GM18505 (cell line): Measurements from ENCODE around the gene RAD51.
"Not testable (repeated sequence)": the region's sequence is repeated elsewhere in the genome, so short reads cannot be mapped to it uniquely, and the experiment has no call there.

Source experiments
- ATAC-seq: cut with Tn5 transposase; IDR thresholded peaks from one replicate; pipeline ENCODE4 v1.9.1; 2021; ENCODE audit not compliant: unreplicated experiment
- POLR2A ChIP-seq: IDR thresholded peaks from 4 replicates; pipeline ENCODE4 v1.6.1; 2011; ENCODE audit warnings: borderline replicate concordance; ENCODE audit not compliant: insufficient read depth, insufficient read length; ENCODE audit errors: extremely low read depth

RAD51 gene

GRCh38 chr15:40694688-40695468, at the start of gene RAD51:
Gene RAD51 (plus strand): TSS chr15:40695174. CDS start chr15:40698759, 3,585 bp downstream.
- TF ChIP-seq POLR2A, result peak; percentile 80

DNA sequence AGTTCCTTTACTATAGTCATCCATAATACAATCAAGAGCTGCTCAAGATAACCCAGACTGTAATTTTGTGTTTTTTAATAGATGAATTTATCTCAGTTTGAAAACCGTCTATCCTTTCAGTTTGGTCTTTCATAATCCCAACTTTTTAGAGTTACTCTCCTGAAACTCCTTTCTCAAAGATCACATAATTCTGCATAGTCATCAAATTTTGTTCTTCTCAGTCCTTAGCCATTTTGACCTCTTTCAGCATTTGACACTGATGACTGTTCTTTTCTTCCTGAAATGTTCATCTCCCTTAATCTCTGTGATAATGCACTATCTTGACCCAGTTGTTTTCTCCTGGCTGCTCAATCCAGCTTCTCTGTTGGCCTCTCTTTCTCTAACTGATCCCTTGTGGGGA, 47.5 kb upstream of the RAD51 start:
- ATAC-seq, result no peak
- no peak for TF ChIP-seq POLR2A

More at GRCh38 chr15:40694688-40695468, at the start of gene RAD51:
- ATAC-seq, result peak; percentile 84

GRCh38 chr15:40650479-40650878, 44.5 kb upstream of the RAD51 start:
- TF ChIP-seq POLR2A, result no peak
- ATAC-seq, result no peak

DNA sequence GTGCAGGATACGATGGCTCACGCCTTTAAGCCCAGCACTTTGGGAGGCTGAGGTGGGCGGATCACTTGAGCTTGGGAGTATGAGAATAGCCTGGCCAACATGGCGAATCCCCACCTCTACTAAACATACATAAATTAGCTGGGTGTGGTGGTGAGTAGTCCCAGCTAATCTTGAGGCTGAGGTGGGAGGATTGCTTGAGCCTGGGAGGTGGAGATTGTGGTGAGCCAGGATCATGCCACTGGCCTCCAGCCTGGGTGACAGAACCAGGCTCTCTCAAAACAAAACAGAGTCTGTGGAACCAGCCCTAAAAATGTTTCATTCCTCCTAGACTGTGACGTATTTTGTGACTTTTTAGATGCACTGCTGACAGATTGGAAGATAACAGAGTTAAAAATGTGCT, 34.3 kb upstream of the RAD51 start:
- ATAC-seq, result no peak
- no peak for TF ChIP-seq POLR2A

DNA sequence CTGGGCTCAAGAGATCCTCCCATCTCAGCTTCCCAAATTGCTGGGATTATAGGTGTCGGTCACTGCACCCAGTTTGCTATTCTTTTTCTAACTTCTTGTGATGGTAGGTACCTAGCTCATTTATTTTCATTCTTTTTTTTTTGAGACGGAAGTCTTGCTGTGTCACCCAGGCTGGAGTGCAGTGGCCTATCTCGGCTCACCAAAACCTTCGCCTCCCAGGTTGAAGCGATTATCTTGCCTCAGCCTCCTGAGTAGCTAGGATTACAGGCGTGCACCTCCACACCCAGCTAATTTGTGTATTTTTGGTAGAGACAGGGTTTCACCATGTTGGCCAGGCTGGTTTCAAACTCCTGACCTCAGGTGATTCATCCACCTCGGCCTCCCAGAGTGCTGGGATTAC, 30.1 kb upstream of the RAD51 start:
- TF ChIP-seq POLR2A, result no peak
- ATAC-seq, result no peak

DNA sequence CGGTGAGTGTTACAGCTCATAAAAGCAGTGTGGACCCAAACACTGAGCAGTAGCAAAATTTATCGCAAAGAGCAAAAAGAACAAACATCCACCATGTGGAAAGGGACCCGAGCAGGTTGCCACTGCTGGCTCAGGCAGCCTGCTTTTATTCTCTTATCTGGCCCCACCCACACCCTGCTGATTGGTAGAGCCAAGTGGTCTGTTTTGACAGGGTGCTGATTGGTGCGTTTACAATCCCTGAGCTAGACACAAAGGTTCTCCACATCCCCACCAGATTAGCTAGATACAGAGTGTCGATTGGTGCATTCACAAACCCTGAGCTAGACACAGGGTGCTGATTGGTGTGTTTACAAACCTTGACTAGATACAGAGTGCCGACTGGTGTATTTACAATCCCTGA, 18.7 kb upstream of the RAD51 start:
- ATAC-seq, result not testable (repeated sequence)

DNA sequence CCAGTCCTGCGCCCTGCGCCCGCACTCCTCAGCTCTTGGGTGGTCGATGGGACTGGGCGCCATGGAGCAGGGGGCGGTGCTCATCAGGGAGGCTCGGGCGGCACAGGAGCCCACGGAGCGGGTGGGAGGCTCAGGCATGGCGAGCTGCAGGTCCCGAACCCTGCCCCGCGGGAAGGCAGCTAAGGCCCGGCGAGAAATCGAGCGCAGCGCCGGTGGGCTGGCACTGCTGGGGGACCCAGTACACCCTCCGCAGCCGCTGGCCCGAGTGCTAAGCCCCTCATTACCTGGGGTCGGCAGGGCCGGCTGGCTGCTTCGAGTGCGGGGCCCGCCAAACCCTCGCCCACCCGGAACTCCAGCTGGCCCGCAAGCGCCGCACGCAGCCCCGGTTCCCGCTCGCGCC, 18.1 kb upstream of the RAD51 start:
- ATAC-seq, result not testable (repeated sequence)

DNA sequence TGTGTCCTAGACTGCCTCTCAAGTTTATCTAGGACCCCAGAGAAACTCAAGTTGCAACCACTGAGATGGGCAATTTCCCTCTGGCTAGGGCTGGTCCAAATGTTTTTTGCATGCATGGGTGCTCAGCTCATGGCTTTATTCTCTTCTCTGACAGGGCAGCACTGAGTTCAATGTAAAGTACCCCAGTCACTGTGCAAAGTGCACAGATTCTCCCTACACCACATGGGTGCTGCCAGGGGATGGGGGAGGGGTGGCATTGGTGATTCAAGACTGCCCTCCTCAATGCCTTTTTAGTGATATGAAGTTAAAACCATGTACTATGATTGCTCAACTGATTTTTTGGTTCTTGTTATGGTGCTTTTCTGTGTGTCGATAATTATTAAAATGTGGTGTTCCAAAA, 14.8 kb upstream of the RAD51 start:
- no peak for ATAC-seq
- no peak for TF ChIP-seq POLR2A

- ATAC-seq, result not testable (repeated sequence)
These were observed 14.0 kb upstream of the RAD51 start for GRCh38 chr15:40680959-40681358.

DNA sequence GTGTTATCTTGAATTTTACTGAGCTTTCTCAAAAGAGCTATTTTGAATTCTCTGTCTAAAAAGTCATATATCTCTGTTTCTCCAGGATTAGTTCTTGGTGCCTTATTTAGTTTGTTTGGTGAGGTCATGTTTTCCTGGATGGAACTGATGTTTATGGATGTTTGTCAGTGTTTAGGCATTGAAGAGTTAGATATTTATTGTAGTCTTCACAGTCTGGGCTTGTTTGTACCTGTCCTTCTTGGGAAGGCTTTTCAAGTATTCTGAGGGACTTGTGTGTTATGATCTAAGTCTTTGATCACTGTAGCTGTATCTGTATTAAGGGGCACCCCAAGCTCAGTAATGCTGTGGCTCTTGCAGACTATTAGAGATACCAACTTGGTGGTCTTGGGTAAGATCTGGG, 10.6 kb upstream of the RAD51 start:
- ATAC-seq, result no peak
- TF ChIP-seq POLR2A, result no peak

GRCh38 chr15:40685376-40685775, 9.6 kb upstream of the RAD51 start:
- TF ChIP-seq POLR2A, result no peak
- ATAC-seq, result no peak

DNA sequence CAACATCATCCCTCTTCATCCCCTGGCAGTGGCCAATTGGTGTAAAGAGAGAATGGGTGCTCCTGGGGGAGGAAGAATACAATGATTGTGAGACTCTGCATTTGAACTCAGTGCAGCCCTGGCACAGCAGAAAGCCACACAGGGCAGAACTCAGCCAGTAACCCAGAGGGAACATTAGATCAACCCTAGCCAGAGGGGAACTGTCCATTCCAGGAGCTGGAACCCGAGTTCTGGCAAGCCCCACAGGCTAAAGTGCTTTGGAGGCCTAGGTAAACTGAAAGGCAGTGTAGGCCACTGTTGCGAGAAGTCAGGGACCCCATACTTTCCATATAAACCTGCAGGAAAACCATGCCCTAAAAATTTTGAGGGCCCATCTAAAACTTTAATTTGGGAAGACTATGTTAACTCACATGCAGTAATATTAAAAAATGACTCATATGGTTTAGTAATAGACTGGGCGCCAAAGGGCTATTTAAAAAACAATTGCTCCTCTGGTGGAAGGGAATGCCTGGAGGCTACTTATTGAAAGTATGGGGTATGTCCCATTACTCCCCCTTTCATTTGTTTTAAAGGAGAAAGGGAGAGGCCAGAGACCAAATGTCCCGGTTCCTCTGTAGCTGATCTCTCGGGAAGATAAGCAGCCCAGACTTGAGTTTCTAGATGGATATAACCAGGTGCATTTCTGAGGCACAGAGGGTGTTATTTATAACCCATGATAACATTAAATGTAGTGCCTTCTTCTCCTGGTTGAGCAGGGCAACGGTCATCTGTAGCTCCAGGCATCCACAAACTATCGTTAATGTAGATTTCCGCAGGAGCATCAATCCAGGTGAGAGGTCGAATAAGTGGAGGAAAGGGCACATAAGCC, 5.8 kb upstream of the RAD51 start:
- ATAC-seq, result no peak
- TF ChIP-seq POLR2A, result no peak

DNA sequence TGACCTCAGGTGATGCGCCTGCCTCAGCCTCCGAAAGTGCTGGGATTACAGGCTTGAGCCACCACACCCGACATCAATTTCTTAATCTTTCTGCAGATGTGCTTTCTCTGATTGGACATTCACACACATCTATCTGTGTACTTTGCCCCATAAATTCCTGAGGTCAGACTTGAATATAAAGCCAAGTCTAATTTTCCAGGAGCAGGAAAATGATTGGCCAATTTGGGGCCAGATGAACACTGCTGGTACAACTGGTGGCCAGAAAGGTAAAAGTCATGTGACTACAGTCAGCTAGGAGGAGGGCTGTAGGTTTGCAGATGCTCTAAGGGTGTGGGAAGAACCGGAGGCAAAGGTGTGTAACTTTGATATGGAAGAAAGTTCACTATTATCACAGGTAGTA, 3.2 kb upstream of the RAD51 start:
- ATAC-seq, result no peak
- TF ChIP-seq POLR2A, result no peak

DNA sequence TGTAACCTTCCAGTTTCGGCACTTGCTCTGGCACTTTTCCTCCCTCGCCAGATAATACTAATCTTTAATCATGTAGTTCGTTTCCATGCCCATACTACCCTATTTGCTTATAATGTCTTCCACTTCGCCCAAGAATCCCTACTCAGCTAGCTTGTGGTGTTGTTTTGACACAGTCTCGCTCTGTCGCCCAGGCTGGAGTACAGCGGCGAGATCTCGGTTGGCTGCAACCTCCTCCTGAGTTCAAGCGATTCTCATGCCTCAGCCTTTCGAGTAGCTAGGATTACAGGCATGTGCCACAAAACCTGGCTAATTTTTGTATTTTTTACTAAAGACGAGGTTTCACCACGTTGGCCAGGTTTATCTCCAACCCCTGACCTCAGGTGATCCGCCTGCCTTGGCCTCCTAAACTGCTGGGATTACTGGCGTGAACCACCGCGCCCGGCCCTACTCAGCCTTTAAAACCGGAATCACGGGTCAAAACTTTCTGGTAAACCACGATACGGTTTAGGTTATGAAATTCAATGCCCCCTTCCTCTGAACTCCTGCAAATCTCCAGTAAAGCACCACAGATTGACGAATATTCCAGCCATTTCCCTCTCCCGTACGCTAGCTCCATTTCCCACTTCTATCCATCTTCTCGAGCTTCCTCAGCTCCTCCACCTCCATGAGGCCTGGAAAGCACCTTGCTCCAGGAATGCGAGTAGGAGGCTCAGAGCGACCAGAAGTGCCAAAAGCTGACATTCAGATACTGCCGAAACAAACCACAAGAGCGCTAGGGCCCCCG, 878 bp upstream of the RAD51 start:
- ATAC-seq, result no peak
- peak; percentile 12 for TF ChIP-seq POLR2A

DNA sequence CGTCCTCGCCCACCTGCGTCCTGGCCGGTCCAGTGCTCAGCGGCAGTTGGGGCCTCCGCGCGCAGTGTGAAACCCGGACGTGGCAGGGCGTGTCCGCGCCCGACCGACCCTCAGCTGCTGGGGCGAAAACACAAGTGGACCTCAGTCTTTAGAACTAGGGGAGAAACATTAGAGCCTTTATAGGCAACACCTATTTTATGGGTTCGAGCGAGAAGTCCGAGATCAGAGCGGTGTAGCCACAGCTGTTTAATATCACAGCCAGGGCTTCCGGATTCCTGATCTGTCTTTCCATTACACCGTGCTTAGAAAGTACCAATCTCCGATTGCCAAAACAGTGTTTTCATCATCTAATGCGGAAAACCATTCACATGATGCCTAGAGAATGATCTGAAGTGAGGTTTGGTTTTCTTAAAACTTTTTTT, 506 bp downstream of the RAD51 start:
- ATAC-seq, result no peak
- TF ChIP-seq POLR2A, result no peak
